HL-60 (cell line): ENCODE data around the gene BANF2.

Experiments used
- CTCF ChIP-seq: IDR thresholded peaks from one replicate; pipeline ENCODE4 v1.5.1; 2011; ENCODE audit warnings: low read length, control low read depth, inconsistent platforms; ENCODE audit not compliant: insufficient read depth
- GABPA ChIP-seq: IDR thresholded peaks from 2 replicates; pipeline ENCODE4 v1.6.1; 2012; ENCODE audit warnings: low read depth
- POLR2AphosphoS5 ChIP-seq: IDR thresholded peaks from 2 replicates; pipeline ENCODE4 v1.6.1; 2012; ENCODE audit warnings: low read depth
- REST ChIP-seq: IDR thresholded peaks from 2 replicates; pipeline ENCODE4 v1.6.1; 2012; ENCODE audit warnings: low read depth; ENCODE audit not compliant: insufficient replicate concordance

- TF ChIP-seq CTCF (no peak), REST (no peak), POLR2AphosphoS5 (no peak), GABPA (no peak)
Measured at GRCh38 chr20:17658648-17658993, 41.1 kb upstream of the BANF2 start.
